ENCODE measurements around the gene BRD4.
"Not testable (repeated sequence)": the region's sequence is repeated elsewhere in the genome, so short reads cannot be mapped to it uniquely, and the experiment has no call there.

Gene BRD4

DNA sequence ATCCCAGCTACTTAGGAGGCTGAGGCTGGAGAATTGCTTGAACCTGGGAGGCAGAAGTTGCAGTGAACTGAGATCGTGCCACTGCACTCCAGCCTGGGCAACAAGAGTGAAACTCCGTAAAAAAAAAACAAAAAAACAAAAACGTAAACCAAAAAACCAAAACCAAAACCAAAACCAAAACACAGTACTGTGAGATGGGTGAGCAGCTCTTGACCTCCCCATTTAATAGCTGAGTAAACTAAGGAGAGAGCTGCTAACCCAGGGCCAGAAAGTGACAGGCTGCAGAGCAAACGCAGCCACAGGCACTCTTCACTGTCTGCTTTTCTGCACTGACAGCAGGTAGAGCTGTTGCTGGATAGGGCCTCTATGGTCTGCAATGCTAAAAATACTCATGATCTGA, 27.7 kb upstream of the BRD4 start:
- not testable (repeated sequence) for DNase-seq (ENCODE audit: low spot score)

GRCh38 chr19:15358918-15359317, 26.6 kb upstream of the BRD4 start:
- no peak for DNase-seq (ENCODE audit: low spot score)

DNA sequence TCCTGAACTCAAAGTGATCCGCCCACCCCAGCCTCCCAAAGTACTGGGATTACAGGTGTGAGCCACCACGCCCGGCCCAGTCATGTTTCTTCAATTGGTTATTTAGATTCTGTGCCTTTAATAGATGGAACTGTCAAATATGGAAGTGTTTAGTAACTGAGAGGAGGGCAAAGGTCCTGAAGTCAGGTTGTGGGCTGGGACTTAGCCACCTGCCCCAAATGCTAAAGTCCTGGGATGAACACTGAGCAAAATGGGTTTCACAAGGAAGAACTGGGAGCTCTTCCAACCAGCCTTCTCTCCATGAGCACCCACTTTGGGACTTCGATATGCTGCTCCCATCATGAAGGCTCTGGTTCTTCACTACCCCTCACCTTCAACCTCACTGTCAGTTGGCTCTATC, 25.6 kb upstream of the BRD4 start:
- no peak for DNase-seq (ENCODE audit: low spot score)

DNA sequence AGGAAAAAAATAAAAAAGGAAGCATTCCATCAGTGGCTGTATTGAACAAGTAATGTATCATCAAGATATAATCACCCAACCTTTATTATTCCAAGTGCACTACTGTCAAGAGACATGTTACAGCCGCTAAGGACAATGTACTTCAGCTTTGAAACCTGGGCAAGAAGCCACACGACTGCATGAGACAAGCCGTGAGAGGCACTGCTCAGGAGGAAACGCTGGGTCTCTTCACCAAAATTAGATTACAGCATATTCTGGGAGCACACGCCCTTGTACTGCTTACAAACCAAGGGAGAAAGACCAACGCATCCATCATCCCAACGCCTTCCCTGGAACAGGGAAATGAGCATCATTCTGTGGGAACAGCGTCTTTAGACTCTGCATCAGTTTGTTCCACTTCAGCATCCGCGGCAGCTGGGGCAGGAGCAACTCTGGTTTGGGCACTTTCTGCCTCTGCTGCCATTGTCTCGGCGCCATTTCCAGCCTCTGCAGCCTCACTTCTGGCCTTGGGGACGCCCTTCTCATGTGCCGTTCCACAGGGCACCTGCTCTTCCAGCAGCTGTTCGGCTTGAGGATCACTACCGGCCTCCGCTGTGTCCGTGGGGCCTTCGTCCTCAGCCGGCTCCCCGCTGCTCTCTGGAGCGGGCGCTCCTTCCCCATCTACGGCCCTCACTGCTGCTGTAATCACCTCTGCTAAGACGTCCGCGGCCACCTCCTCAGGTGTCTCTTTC, 22.4 kb upstream of the BRD4 start:
- no peak for DNase-seq (ENCODE audit: low spot score)

DNA sequence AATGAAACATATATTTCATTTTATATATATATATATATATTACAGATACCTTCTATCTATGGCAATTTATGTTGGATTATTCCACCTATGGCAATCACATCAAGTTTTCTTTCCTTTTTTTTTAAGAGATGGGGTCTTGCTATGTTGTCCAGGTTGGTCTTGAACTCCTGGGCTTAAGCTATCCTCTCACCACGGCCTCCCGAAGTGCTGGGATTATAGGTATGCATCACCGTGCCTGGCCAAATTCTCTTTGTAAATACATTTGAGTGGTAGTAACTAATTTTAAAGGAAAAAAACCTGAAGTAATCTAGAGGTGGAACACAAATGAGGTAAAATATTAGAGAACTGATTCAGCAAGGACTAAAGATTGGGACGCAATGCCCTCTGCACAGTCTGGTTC, 21.6 kb upstream of the BRD4 start:
- no peak for DNase-seq (ENCODE audit: low spot score)

DNA sequence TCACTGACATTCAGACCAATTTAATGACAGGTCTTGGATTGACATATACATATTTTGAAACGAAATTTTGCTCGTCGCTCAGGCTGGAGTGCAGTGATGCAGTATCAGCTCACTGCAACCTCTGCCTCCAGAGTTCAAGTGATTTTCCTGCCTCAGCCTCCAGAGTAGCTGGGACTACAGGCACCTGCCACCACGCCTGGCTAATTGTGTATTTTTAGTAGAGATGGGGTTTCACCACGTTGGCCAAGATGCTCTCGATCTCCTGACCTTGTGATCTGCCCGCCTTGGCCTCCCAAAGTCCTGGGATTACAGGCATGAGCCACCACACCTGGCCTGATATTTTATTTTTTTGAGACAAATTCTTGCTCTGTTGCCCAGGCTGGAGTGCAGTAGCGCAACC, 20.2 kb upstream of the BRD4 start:
- not testable (repeated sequence) for DNase-seq (ENCODE audit: low spot score)

- DNase-seq (ENCODE audit: low spot score): not testable (repeated sequence)
These were observed 9.0 kb upstream of the BRD4 start for GRCh38 chr19:15341328-15341727.

DNA sequence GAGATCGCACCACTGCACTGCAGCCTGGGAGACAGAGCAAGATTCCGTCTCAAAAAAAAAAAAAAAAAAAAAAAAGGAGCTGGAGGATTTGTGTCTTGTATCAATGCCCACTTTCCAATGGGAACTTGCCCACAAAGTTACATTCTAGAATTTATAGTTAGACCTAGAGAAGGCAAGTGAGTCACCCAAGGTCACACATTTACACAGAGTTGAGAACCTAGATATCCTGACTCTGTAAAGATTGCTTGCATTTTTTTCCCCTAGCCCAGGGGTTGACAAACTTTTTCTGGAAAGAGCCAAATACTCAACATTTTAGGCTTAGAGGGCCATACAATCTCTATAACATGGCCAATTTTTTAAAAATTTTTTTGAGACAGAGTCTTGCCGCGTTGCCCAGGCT, 7.7 kb upstream of the BRD4 start:
- DNase-seq (ENCODE audit: low spot score): no peak

DNA sequence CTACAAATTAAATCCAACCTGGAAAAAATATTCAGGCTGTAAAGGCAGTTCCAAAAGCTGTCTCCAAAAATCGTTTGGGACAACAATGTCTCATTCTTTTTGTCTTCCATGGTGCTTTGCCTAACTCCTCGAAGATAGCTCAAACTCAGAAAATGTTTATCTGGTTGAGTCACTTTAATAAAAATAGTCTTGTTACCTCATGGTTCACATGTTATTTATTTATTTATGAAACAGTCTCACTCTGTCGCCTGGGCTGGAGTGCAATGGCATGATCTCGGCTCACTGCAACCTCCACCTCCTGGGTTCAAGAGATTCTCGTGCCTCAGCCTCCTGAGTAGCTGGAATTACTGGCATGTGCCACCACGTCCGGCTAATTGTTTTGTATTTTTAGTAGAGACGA, 4.9 kb upstream of the BRD4 start:
- DNase-seq (ENCODE audit: low spot score): no peak

DNA sequence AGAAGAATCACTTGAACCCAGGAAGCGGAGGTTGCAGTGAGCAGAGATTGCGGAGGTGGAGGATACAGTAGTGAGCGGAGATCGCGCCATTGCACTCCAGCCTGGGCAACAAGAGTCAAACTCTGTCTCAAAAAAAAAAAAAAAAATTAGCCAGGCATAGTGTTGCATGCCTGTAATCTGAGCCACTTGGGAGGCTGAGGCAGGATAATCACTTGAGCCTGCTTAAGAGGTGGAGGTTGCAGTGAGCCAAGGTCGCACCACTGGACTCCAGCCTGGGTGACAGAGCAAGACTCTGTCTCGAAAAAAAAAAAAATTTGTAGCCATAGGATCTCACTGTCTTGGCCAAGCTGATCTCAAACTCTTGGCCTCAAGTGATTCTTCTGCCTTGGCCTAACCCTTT, 3.7 kb upstream of the BRD4 start:
- not testable (repeated sequence) for DNase-seq (ENCODE audit: low spot score)

GRCh38 chr19:15331419-15332310, 674 bp downstream of the BRD4 start:
- DNase-seq (ENCODE audit: low spot score): peak; percentile 89

DNA sequence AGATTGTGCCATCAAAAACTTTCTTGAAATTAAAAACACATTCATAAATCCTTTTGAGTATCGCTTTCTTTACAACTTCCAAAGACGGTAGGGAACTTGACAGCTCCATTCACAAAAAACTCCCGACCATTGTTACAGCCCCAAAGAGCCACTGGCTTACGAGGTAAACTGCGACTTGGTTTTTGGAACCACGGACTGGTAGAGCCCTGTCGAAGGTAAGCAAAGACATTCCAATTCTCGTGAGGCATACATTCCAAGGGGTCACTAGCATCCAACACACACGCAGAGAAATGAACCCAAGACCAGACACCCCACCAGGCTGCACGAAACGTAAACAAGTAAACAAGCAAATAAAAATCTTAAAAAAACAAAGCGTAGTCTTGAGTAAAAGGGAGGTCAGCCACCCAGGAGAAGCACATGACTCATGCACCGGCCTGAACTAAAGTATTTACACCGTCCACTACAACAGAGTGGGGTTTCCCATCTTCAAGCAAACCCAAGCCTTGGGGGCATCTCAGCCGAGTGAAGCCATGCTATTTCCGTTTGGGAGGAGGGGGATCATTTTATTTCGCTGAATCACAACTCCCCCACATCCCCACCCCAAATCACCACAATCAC, 1.4 kb downstream of the BRD4 start:
- DNase-seq (ENCODE audit: low spot score): no peak

GRCh38 chr19:15328312-15328711, 4.0 kb downstream of the BRD4 start:
- DNase-seq (ENCODE audit: low spot score): no peak

- peak; percentile 10 for DNase-seq (ENCODE audit: low spot score)
These were observed 7.4 kb downstream of the BRD4 start for GRCh38 chr19:15324791-15325519.

- peak; percentile 12 for DNase-seq (ENCODE audit: low spot score)
These were observed 8.7 kb downstream of the BRD4 start for GRCh38 chr19:15323496-15324235.

DNA sequence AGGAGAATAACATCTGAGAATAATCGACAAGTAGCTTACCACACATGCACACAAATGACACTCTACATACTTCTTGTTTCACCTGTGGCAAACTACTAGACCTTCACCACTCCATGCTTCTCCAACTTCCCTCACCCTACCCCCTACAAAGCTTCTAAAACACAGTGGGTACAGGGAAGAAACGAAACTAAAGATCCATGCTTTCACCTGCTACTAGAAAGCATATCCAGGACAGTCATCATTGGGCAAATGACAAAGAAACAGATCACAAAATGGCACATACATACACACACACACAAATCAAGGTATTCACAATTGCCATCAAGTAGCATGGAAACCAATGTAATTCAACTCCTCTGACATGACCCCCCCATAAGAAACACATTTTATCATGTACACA, 10.6 kb downstream of the BRD4 start:
- peak; percentile 1 for DNase-seq (ENCODE audit: low spot score)

- no peak for DNase-seq (ENCODE audit: low spot score)
These were observed 12.2 kb downstream of the BRD4 start for GRCh38 chr19:15320116-15320515.

- no peak for DNase-seq (ENCODE audit: low spot score)
These were observed 14.1 kb downstream of the BRD4 start for GRCh38 chr19:15318241-15318691.

GRCh38 chr19:15317392-15318071, 14.8 kb downstream of the BRD4 start:
- no peak for DNase-seq (ENCODE audit: low spot score)

DNA sequence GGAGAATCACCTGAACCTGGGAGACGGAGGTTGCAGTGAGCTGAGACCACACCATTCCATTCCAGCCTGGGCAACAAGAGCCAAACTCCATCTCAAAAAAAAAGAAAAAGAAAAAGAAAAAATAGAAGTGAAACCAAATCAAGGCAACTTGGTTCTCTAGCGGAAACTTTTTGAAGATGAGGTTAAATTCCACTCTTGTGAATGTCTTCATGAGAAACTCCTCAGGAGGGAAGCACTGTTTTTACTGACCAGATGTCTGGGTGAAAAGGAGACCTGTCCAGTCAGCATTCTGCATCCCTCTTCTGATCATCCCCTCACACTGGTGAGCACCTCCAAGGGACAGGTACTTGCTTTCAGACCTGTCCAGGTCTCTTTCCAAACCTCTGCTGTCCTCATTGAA, 15.8 kb downstream of the BRD4 start:
- no peak for DNase-seq (ENCODE audit: low spot score)

DNA sequence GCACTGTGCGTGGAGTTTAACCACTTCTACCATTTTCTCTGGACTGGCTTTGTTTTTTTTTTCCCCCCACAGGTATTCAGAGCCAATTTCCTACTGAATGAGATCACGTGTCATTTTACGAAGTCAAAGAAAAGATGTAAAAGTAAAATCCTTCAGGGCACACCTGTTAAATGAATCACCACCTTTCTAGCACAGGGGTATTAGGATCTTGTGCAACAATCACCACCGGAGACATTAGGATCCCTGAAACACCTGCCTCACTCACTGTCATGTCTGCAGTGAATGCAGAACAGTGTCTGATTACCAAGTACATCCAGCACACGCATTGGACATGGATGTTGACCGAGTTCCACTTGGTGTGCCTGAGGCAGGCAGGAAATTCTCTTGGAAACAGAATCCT, 17.2 kb downstream of the BRD4 start:
- no peak for DNase-seq (ENCODE audit: low spot score)
